Central memory CD4-positive, alpha-beta T cell (primary cell): ENCODE data around the gene ZNF3.

ENCODE experiments used
- DNase-seq: peaks from one replicate; pipeline ENCODE4 v3.0.0; 2022

Gene ZNF3

GRCh38 chr7:100088621-100089457 is 7.3 kb upstream of the ZNF3 start, which contains the start of gene COPS6:
Gene COPS6, plus strand, starts transcription at chr7:100088969. Its CDS starts 22 bp downstream, at chr7:100088991.
- DNase-seq, result peak; percentile 84

- no peak for DNase-seq
Measured at GRCh38 chr7:100088095-100088620, 6.6 kb upstream of the ZNF3 start.

GRCh38 chr7:100087055-100087750 is 5.7 kb upstream of the ZNF3 start:
- DNase-seq, result no peak

- no peak for DNase-seq
Measured at GRCh38 chr7:100085515-100085914, 4.0 kb upstream of the ZNF3 start.

GRCh38 chr7:100082978-100083377 is 1.5 kb upstream of the ZNF3 start:
- DNase-seq, result no peak

- no peak for DNase-seq
Measured at GRCh38 chr7:100080907-100081534, 502 bp downstream of the ZNF3 start.

GRCh38 chr7:100079024-100079560 is 2.4 kb downstream of the ZNF3 start:
- DNase-seq, result no peak

- DNase-seq, result no peak
Measured at GRCh38 chr7:100077205-100077604, 4.3 kb downstream of the ZNF3 start.

GRCh38 chr7:100075418-100075817 is 6.1 kb downstream of the ZNF3 start:
- no peak for DNase-seq

GRCh38 chr7:100074841-100075240 is 6.7 kb downstream of the ZNF3 start:
- DNase-seq, result no peak

GRCh38 chr7:100072462-100072861 is 9.1 kb downstream of the ZNF3 start:
- no peak for DNase-seq

- no peak for DNase-seq
Measured at GRCh38 chr7:100071018-100071723, 10.4 kb downstream of the ZNF3 start.

GRCh38 chr7:100069991-100070390 is 11.5 kb downstream of the ZNF3 start:
- no peak for DNase-seq

- DNase-seq, result no peak
Measured at GRCh38 chr7:100066953-100067352, 14.6 kb downstream of the ZNF3 start.

GRCh38 chr7:100065452-100066186 is 15.9 kb downstream of the ZNF3 start:
- DNase-seq, result no peak

GRCh38 chr7:100064162-100064561 is 17.4 kb downstream of the ZNF3 start:
- no peak for DNase-seq

GRCh38 chr7:100063376-100063775 is 18.1 kb downstream of the ZNF3 start:
- no peak for DNase-seq

- no peak for DNase-seq
Measured at GRCh38 chr7:100061518-100062193, 19.9 kb downstream of the ZNF3 start.

- DNase-seq, result no peak
Measured at GRCh38 chr7:100059251-100059739, 22.2 kb downstream of the ZNF3 start.

GRCh38 chr7:100057006-100057405 is 24.5 kb downstream of the ZNF3 start:
- DNase-seq, result no peak

- peak; percentile 21 for DNase-seq
Measured at GRCh38 chr7:100053215-100053614, 28.3 kb downstream of the ZNF3 start.
